Hepatocyte (in vitro differentiated cells): Measurements from ENCODE around the gene MYO3B. TPM values are rescaled to one million over a fixed set of nuclear protein-coding genes. Genes with fewer than 3 reads are reported as not detected.

Source experiments
- DNase-seq: peaks from one replicate; pipeline ENCODE4 v3.0.0-alpha.2; 2016; ENCODE audit warnings: low spot score
- H2AFZ ChIP-seq: fragments of 200-600 bp; sonication (generic); 2 replicates; pipeline ENCODE4 v1.6.0; 2016; ENCODE audit warnings: antibody characterized with exemption, mild to moderate bottlenecking
- H3K27ac ChIP-seq: fragments of 200-600 bp; sonication (generic); 2 replicates; pipeline ENCODE4 v1.5.1; 2016; ENCODE audit warnings: mild to moderate bottlenecking
- H3K27me3 ChIP-seq: fragments of 200-600 bp; sonication (generic); 2 replicates; pipeline ENCODE4 v1.6.1; 2016
- H3K36me3 ChIP-seq: fragments of 200-600 bp; sonication (generic); replicated peaks from 2 replicates; pipeline ENCODE4 v1.5.1; 2016; ENCODE audit warnings: low read depth; ENCODE audit not compliant: insufficient read depth
- H3K4me1 ChIP-seq: fragments of 200-600 bp; sonication (generic); 2 replicates; pipeline ENCODE4 v1.5.1; 2016; ENCODE audit warnings: mild to moderate bottlenecking, moderate library complexity; ENCODE audit not compliant: insufficient read depth
- H3K4me2 ChIP-seq: fragments of 200-600 bp; sonication (generic); 2 replicates; pipeline ENCODE4 v1.6.0; 2016
- H3K4me3 ChIP-seq: fragments of 200-600 bp; sonication (generic); 2 replicates; pipeline ENCODE4 v1.5.1; 2016; ENCODE audit warnings: mild to moderate bottlenecking
- H3K79me2 ChIP-seq: fragments of 200-600 bp; sonication (generic); 2 replicates; pipeline ENCODE4 v1.6.0; 2017; ENCODE audit warnings: mild to moderate bottlenecking
- H3K9me2 ChIP-seq: fragments of 200-600 bp; sonication (generic); replicated peaks from 2 replicates; pipeline ENCODE4 v1.6.0; 2017; ENCODE audit warnings: mild to moderate bottlenecking; ENCODE audit not compliant: insufficient read depth
- H3K9me3 ChIP-seq: fragments of 200-600 bp; sonication (generic); 2 replicates; pipeline ENCODE4 v1.5.1; 2016; ENCODE audit warnings: low read depth, mild to moderate bottlenecking
- H4K20me1 ChIP-seq: fragments of 200-600 bp; sonication (generic); 2 replicates; pipeline ENCODE4 v1.6.0; 2016; ENCODE audit warnings: mild to moderate bottlenecking; ENCODE audit not compliant: insufficient read depth, poor library complexity, severe bottlenecking
- CTCF ChIP-seq: fragments of 200-600 bp; sonication (generic); IDR thresholded peaks from 2 replicates; pipeline ENCODE4 v1.5.1; 2016; ENCODE audit warnings: antibody characterized with exemption, mild to moderate bottlenecking; ENCODE audit not compliant: poor library complexity
- EZH2 ChIP-seq: fragments of 200-600 bp; sonication (generic); IDR thresholded peaks from 2 replicates; pipeline ENCODE4 v1.6.1; 2016; ENCODE audit warnings: antibody characterized with exemption, mild to moderate bottlenecking, borderline replicate concordance
- EZH2phosphoT487 ChIP-seq: fragments of 200-600 bp; sonication (generic); IDR thresholded peaks from one replicate; pipeline ENCODE4 v1.6.1; 2018; ENCODE audit warnings: antibody characterized with exemption, mild to moderate bottlenecking, low read depth, moderate library complexity; ENCODE audit not compliant: unreplicated experiment, severe bottlenecking
- WGBS: methylation state at CpG from one replicate; pipeline ENCODE4 v1.1.6; 2016; ENCODE audit warnings: low lambda C conversion rate; ENCODE audit errors: missing lambda C conversion rate; 5-methylcytosine and 5-hydroxymethylcytosine counted together
- polyA plus RNA-seq: library from polyadenylated mRNA; unstranded; fragments of >200 nt; fragmentation: Nextera tagmentation; extraction: Ambion mirVana; gene quantifications from 2 replicates; pipeline ENCODE4 v1.2.1, GENCODE V29; 2016
- total RNA-seq: library from RNA; depleted of rRNA; stranded (reverse); fragments of >200 nt; gene quantifications from 2 replicates; pipeline ENCODE4 v1.2.3, GENCODE V29; 2014

MYO3B gene
- total and polyA plus RNA-seq, 2 experiments from 2014 or later = 0.63 to 1.1 TPM

- no peaks in the 10 kb centered on the region for H3K27me3 ChIP-seq
- no peak overlapping the region for H3K4me2 ChIP-seq
- H3K36me3 ChIP-seq = no peaks in the 10 kb centered on the region
- no peaks in the 10 kb centered on the region for H3K4me1 ChIP-seq
- no peak for DNase-seq
- TF ChIP-seq CTCF (no peak), EZH2 (no peak), EZH2phosphoT487 (no peak)
- H3K79me2 ChIP-seq = no peaks in the 10 kb centered on the region
- no peaks in the 10 kb centered on the region for H3K9me2 ChIP-seq
- 85% methylated on average over 6 of the region's 6 CpGs for WGBS
- H3K9me3 ChIP-seq = no peaks in the 10 kb centered on the region
- no peak overlapping the region for H3K4me3 ChIP-seq
- no peaks in the 10 kb centered on the region for H4K20me1 ChIP-seq
- no peak overlapping the region for H3K27ac ChIP-seq
- no peak overlapping the region for H2AFZ ChIP-seq
Measured at GRCh38 chr2:170163411-170164065, 14.4 kb upstream of the MYO3B start.

GRCh38 chr2:170165129-170165528, 12.8 kb upstream of the MYO3B start:
- H3K4me2 ChIP-seq = no peak overlapping the region
- H3K9me2 ChIP-seq = no peaks in the 10 kb centered on the region
- no peaks in the 10 kb centered on the region for H3K27me3 ChIP-seq
- no peak overlapping the region for H3K4me3 ChIP-seq
- H3K4me1 ChIP-seq = no peaks in the 10 kb centered on the region
- no peaks in the 10 kb centered on the region for H3K9me3 ChIP-seq
- H3K27ac ChIP-seq = no peak overlapping the region
- TF ChIP-seq EZH2phosphoT487 (no peak), CTCF (no peak), EZH2 (no peak)
- H3K36me3 ChIP-seq = no peaks in the 10 kb centered on the region
- WGBS = 79% methylated on average over 2 of the region's 2 CpGs
- H3K79me2 ChIP-seq = no peaks in the 10 kb centered on the region
- no peak overlapping the region for H2AFZ ChIP-seq
- DNase-seq = no peak
- H4K20me1 ChIP-seq = no peaks in the 10 kb centered on the region

GRCh38 chr2:170166735-170167134, 11.2 kb upstream of the MYO3B start:
- Histone ChIP-seq H3K27ac (no peak overlapping the region), H3K4me1 (no peaks in the 10 kb centered on the region), H3K4me2 (no peak overlapping the region), H3K79me2 (no peaks in the 10 kb centered on the region), H3K9me2 (no peaks in the 10 kb centered on the region), H3K27me3 (no peaks in the 10 kb centered on the region), H4K20me1 (no peaks in the 10 kb centered on the region), H3K9me3 (no peaks in the 10 kb centered on the region), H2AFZ (no peak overlapping the region), H3K36me3 (no peaks in the 10 kb centered on the region), H3K4me3 (no peak overlapping the region)
- no peak for TF ChIP-seq EZH2
- TF ChIP-seq EZH2phosphoT487 = no peak
- no peak for TF ChIP-seq CTCF
- 100% methylated on average over 1 of the region's 1 CpG for WGBS
- DNase-seq = no peak
